Testis (tissue), 2 donors: Measurements from ENCODE around the gene CDH6.

ENCODE experiments used
- CTCF ChIP-seq, 3 experiments: fragments of 450-650 bp in 2 of 3; fragments of 200-600 bp in 1 of 3; sonication (generic) in 1 of 3; IDR thresholded peaks; one replicate each; pipeline ENCODE4 v1.5.1; 2016 to 2019; ENCODE audit warnings: antibody characterized with exemption in 3 of 3, mild to moderate bottlenecking in 2 of 3, moderate library complexity in 1 of 3
- POLR2A ChIP-seq: fragments of 450-650 bp; IDR thresholded peaks from one replicate; pipeline ENCODE4 v1.6.1; 2017; ENCODE audit warnings: antibody characterized with exemption, mild to moderate bottlenecking, moderate library complexity

DNA sequence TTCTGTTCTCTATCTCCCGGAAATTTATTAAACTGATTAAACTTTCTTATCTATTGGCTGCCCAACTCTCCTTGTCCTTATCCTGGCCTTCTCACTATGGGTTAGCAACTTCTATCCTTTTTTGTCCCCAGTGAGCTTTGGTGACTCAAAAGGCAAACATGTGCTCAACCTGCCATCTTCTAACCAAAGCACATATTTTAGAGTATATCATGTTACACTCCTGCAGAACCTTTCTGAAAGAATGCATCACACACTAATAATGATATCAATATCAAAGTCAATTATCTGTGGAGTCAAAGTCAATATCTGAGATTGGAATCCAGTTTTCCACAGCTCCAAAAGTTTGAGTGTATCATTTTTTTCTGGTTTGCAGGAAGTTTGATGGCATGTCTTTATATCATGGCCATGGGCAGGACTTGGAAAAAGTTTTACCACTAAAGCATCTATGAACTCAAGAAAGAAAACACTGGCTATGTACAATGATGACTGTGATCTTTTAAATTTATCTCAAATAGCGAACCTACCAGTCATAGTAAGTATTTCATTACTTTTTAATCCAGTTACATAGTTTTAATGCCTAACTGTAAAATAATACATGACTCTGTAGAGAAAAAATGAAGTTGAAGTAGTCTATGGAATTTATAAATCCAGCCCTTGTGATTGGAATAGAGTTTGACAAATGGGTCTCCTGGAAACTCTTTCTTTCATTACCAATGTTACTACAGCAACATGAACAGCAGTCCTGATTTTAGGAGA, 171.6 kb downstream of the CDH6 start:
- no peak for TF ChIP-seq POLR2A
- no peak for TF ChIP-seq CTCF (IDR thresholded peaks at IDR 0.05)
